NT2/D1 (cell line): Measurements from ENCODE around the gene CD2.

Source experiments
- YY1 ChIP-seq: IDR thresholded peaks from 2 replicates; pipeline ENCODE4 v1.6.1; 2011; ENCODE audit not compliant: insufficient read length, insufficient read depth
- ZNF274 ChIP-seq: IDR thresholded peaks from 2 replicates; pipeline ENCODE4 v1.6.1; 2011; ENCODE audit warnings: mild to moderate bottlenecking, low read depth, low read length

GRCh38 chr1:116811321-116811720 is 57.1 kb downstream of the CD2 start:
- TF ChIP-seq YY1 (no peak), ZNF274 (no peak)
